Inflammatory macrophage treated with lipopolysaccharide for 4 hours (primary cell): ENCODE results near the gene PIK3AP1.
"Not testable (repeated sequence)": the region's sequence is repeated elsewhere in the genome, so short reads cannot be mapped to it uniquely, and the experiment has no call there.

Experiments used
- DNase-seq: peaks from one replicate; pipeline ENCODE4 v3.0.0-alpha.2; 2020

PIK3AP1 gene

DNA sequence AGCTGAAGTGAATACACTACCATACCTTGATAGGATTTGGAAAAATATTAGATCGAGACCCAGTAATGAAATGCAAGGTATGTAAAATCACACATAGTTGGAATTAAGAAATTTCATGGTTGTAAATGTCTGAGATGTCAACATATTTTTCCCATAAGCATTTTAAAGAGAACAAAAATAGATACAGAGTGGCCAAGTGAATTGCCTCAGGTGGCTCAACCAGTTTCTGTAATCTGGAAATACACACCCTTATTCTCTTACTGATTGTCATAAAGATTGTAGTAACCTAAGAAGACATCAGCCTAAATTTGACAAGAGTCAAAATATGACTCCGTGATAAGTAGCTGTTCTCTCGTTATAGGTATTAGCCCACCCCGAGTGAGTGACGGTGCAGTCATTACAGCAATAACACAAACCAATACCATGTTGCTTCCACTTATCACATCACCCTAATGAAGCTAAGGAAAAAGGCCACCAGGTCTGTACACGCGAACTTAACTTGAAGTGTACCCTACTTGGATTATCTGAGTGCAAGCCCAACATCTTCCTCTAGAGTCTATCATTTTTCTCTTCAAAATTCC lies 23.4 kb downstream of the PIK3AP1 start:
- no peak for DNase-seq

DNA sequence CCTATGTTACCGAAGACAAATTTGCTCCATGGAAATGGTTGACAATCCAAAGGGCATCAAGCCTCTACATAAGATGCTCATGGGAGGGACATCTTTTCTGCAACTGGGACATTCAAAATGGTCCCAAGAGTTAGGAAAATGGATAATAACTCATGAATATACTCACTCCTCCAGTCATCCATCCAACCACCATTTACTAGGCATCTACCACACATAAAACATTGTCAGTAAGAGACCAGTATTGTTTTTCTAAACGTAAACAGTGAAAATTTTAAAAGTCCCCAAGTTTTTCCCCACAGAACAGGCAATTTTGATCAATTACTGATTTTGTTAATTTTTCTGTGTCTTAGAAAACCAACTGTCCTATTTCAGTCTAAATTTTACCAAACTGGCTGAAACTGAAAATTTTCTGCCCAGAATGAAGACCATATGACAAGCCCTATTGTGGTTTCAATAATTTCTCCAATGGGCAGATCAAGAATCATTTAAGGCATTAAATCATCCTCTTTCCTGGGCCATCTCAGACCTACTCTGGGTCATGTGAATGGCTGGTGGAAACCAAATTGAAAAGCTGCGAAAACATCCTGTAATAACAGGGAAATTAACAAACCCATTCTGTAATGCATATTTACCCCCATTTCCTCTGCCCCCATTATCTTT lies 24.2 kb downstream of the PIK3AP1 start:
- no peak for DNase-seq

DNA sequence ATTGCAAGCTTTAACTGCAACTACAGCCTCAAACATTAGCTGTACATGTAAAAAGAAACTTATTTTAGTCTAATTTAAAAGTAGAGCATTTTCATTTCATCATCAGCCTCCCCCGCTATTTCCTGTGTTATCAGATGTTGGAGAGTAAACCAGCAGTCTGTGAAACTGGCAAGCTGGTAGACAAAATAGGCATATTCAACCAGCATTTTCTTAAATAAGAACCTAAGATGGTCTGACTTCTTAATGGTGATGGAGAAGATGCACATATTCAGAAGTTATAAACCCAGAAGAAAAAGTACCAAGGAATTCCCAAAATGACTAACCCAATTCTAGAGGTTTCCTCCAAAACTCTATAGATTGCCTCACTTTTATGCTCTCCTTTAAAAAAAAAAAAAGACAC lies 24.9 kb downstream of the PIK3AP1 start:
- peak; percentile 71 for DNase-seq

DNA sequence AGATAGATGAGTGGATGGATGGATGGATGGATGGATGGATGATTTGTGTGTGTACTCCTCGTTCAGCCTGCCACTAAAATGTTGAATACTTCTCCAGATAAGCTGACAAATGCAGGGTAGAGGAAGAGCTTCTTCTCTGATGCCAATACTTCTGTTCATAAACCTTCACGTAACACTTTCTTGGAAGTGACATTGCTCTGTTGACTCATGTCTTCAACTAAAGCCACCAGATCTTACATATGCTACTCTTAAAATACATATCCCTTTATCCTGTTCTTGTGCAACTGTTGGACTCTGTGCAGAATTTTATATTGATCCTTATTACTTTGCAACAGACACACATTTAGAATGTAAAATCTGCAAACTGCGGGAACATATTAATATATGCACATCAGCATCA lies 26.9 kb downstream of the PIK3AP1 start:
- no peak for DNase-seq

DNA sequence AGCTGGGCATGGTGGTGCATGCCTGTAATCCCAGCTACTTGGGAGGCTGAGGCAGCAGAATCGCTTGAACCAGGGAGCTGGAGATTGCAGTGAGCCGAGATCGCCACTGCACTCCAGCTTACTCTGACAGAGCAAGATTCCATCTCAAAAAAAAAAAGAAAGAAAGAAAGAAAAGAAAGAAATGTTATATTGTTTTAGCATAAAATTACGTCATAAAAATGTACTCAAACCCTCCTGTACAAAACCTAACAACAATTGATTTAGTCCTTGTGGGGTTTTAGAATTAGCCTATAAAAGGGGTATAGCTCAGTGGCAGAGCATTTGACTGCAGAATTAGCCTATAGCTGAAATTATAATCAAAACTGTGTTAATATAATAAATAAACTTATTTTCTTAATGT lies 27.9 kb downstream of the PIK3AP1 start:
- no peak for DNase-seq

DNA sequence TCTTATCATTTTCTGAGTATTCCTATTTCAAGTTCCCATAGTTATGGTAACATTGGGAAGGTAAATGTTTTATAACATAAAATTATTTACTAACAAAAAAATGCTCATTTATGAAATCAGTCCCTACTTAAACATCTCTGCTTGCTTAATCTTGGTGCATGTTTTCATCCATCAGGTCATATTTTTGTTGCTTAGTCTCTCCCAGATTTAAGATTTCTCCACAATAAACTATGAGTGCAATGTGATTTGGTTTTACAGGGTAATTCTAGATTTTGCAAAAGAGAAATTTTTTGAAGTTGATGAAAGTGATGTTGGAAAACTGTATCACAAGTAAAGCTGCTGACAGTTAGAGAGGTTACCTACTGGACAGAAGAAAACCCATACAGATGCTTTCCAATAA lies 28.6 kb downstream of the PIK3AP1 start:
- no peak for DNase-seq

DNA sequence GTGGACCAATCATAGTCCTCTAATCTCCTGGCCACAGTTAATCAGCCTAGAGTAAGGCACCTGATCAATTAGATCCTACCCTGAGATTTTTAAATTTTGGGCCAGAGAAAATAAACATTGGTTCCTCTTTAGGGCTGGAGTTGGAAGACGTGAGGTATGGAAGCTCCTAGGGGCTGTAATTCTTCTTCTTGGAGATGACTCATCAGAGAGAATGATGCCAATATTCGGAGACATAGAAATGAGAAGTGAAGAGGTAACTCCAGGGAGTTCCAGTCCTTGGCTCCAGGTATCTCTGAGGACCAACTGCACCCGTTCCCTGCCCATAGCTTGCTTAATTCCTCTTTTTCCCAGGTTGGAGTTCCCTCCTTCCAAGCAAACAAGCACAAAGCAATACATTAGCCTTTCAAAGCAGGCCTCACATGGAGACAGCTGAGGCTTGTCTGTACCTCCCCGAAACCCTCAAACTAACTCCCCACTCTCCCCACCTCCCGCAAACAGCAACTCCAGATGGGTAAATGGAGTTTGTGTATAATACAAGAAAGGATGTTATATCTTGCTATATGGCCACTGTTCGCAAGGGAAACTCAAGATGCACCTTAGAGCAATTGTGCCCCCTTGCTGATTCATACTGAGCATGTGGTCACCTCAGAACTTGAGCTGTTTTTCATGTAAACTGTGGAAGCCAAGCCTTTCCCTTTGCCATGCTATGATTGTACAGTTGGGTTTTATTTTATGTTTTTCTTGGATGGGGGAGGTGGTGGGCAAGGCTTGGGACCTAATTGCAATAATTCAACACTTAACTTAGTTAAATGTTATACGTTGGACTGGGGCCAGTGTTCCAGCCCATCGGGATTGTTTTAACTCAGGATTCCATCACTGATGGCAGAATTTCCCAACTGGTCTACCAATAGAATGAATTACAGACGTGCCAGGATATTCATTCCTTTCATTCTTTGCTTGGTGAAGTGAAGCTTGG lies 29.3 kb downstream of the PIK3AP1 start:
- peak; percentile 45 for DNase-seq

DNA sequence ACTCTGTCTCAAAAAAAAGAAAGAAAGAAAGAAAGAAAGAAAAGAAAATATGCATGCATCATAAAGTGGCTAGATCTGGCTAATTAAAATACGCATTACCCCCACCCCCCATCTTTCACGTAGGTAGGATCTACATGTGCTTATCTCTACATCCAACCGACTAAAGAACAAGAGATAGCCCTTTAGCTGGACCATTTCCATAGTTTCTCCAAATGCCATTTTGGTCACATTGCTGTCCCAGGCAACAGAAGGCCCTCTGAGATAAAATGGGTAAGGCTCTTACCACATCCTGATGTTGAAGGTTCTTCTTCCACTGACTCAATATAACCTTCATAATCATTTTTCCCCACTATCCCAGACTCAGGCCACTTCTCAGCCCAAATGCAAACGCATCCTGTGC lies 31.5 kb downstream of the PIK3AP1 start:
- no peak for DNase-seq

DNA sequence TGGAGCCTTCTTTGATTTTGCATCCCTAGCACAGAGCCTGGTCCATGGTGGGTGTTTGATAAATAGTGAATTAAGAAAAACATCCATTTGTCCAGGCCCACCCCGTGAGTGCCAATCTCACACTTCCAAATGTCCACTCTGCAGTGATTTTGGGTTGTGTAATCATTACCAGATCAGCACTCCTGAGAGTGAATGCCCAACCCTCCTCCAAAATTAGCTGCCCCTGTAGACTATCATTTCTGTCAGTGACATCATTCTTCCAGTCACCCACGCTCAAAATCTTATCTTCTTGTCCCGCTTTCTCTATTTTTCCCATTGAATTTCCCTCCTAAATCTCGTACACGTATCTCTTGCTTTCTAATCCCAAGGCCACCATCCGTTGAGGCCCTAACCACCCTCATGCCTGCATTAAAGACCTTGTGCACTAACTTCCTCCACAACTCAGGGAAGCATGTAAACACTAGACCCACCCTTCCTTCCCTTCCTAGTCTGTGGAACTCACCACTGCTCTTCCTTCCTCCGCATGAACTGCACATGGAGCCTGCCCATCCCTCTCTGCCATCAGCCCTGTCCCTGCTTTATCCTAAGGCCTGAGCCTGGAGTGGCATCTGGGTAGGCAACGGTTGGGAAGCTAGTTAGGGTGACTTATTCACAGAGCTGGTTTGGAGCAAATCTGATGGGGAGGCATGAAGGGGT lies 32.8 kb downstream of the PIK3AP1 start:
- DNase-seq, result no peak

DNA sequence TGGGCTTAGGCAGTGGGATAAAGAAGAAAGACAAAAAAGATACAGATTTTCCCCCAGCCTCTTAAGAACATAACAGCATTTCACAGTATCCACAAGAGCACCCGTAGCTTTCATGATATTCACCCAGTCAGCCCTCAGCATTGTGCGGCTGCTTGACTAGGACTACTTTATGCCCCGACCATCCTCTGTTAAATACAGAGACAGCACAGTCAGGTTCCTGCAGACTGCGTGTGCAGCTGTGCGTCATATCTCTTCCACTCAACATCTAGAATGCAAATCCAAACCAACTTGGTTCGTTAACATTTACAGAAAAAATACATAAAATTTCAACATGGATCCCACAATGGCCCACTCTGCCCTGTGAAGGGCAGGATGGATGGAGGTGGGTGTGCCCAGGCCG lies 33.8 kb downstream of the PIK3AP1 start:
- DNase-seq, result no peak

DNA sequence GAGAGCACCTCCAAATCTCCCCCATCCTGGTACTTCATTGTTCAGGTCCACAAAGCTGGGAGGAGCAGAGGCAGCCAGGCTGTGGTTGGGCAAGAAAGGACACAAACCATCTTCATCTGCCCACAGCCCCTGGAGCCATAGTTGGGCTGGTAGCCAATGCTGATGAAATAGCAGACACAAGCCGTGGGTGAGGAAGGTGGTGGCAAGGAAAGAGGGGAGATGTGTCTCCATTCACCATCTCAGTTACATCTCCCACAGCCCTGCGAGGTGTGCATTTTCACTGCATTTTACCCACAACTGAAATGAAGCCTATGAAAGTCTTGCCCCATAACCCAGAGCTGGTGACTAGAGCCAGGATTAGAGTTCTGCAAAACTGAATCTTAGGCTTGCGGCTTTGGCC lies 35.0 kb downstream of the PIK3AP1 start:
- peak; percentile 46 for DNase-seq

DNA sequence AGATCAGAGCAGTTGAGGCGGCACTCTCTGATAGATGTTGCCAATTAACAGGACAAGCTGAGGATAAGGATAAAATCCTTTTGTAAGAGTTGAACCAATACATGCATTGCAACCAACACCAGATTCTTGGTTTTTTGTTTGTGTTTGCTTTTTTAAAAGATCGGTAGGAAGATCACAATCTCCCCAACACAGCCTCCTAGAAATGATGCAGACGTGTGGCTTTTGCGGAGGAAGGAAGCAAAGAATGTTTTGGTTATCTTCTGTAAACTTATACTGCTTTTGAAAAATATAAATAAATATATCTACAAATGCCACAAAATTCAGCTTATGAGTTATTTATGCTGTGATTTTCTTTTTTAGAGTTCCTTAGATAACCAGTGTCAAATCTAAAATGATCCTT lies 35.5 kb downstream of the PIK3AP1 start:
- no peak for DNase-seq

DNA sequence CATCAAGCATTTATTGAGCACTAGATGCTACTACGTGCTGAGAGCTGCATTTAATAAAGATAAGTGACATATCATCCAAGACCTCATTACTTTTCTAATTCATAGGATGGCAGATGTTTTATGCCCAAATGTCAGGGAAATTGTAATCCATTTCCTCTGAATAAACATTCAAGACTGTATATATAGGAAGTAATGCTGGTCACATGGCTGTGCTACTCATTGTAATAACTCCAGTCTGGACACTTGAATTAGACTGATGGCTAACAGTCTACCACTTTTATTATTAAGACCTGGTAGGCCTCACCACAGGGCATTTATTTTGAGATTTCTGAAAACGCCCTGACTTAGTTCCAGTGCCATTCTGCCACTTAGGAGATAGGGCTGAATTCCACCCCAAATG lies 36.6 kb downstream of the PIK3AP1 start:
- no peak for DNase-seq

DNA sequence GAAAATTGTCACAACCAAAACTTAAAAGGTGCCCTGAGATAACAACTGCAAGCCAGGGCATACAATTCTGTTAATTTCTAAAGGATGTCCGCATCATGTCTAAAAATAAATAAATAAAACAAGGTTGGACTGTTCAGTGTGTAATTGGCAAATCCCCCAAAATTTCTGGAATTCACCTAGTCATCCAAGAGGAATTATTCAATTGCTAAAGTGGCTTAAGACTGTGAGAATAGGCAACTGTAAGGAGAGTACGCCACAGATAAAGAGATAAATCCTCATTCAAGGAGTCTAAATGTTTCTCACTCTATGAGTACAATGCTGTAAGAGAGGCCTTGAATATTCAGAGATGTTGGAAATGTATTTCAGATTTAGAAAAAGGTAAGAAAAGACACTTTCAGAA lies 37.2 kb downstream of the PIK3AP1 start:
- no peak for DNase-seq

DNA sequence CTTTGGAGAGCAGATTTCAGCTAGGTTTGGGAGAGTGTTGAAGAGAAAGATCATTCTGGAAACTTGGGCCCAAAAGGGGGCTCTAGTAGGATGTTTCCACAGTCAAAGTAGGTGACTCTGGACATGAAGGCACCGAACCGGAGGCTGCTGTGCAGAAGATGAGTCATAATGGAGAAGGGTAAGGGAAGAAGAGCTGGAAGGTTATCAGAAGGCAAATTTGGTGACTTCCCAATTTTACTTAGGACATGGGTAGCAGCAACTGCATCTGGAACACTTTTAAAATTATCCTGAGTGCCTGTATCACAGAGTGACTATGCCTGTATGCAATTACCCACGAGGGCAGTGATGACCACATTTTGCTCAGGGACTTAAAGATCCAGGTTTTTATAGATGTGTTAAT lies 38.8 kb downstream of the PIK3AP1 start:
- peak; percentile 41 for DNase-seq

DNA sequence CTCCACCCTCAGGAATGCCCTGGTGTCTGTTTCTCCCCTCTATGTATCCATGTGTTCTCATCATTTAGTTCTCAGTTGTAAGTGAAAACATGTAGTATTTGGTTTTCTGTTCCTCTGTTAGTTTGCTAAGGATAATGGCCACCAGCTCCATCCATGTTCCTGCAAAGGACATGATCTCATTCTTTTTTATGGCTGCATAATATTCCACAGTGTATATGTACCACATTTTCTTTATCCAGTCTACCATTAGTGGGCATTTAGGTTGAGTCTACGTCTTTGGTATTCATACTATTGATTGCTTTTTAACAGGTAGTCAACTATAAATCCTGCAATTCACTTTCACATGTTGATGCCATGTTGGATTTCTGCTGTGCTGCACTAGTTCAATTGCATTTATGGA lies 39.9 kb downstream of the PIK3AP1 start:
- DNase-seq, result not testable (repeated sequence)

DNA sequence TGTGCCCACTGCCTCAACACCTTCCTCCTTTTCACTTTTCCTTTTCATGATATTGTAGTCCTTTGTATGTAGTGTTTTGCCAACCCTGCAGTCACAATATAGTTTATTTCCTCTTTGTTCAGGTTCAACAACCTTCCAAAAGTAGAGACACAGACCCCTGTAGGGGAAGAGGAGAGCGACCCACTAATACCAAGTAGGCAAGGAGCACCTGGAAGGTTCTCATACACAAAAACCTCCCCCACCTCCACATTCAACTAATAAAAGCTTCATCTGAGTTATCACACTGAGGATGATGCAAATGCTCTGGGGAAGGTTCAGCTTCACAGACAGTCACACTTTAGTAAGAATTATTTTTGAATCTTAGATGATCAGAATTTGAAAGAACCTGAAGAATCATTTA lies 41.6 kb downstream of the PIK3AP1 start:
- DNase-seq, result no peak

DNA sequence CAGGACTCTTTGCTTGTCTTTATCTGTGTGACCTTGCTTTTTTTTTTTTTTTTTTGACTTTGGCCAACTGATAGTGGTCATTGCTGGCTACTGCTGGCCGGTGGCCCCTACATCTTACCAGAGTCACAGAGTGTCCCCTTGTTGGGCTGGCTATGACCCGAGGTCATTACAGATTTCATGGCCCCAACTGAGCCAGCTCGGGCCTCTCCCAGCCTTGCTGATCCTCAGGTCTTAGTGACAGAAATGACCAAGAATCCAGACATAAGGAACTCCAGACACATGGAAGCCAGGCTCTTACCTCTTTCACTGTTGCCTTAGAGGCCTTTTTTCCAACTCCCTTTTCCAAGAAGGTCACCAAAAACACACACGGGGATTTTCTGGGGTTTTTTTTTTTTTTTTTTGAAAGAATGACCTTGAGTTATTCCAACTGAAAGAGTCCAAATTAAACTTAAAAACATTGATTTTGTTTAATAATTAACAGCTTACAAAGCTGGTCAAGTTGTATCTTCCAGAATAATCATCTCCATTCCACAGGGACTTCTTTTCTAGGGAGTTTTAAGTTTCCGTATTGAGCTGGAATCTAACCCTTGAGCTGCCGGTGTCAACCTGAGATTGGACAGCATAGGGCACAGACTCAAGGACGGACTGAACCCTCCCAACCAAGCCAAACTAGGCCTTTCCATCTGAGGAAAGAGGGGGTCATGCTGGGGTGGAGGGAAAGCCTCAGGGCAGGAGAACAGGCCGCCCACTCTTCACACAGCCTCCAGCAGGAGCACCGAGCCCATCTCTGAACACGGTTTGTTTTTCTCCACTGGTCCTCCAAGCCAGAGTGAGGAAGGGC lies 43.8 kb downstream of the PIK3AP1 start:
- DNase-seq, result no peak

DNA sequence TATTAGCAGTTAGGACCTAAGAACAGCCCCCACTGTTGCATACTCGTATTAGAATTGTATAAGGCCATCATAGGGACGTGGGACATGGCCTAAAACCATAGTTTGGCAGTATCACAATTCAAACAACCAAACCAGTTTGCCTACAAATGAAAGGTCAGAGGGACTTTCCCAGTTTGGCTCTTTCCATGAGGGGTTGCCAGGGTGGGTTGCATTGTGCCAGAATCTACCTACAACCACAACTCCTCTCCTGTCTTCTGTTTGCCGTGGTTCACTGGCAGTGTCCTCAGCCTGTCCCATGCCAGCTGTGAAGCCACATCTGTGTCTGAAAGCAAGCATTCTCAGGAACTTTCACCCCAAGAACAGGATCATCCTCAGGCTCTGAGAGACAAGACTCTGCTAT lies 44.5 kb downstream of the PIK3AP1 start:
- no peak for DNase-seq

DNA sequence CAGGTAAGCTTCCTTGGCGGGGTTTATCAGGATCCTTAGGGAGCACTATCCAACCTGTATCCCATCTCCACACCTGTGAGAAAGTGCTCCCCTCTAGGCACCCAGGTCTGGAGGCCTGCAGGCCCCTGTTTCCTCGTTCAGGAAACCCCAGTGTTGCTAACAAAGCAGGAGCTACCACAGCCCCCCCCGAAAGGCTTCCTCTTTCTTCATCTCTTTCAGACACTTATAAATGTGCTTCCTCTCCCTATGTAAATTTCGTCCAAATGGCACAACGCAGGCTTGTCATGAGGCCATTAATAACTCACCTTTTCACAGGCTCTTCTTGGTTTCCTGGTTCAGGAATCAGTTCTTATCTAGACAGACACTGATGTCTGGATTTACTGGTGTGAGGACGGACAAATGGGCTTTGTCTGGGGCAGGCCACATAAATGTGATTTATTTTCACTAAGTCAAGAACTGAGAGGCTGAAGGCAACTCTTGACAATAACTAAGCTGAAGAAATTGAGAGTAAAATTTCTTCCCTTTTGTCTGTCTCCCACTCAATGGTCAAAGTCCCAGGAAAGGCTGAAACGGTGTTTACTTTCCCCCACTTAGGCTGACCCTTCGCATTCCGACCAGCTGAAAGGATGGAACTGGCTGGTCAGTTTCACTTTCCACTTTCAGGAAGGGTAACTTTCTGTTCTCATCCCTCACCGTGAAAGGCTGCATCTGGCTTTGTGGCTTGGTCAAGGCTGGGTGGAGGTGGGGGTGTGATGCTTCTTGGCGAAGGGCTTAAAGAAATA lies 46.8 kb downstream of the PIK3AP1 start:
- DNase-seq, result peak; percentile 97

DNA sequence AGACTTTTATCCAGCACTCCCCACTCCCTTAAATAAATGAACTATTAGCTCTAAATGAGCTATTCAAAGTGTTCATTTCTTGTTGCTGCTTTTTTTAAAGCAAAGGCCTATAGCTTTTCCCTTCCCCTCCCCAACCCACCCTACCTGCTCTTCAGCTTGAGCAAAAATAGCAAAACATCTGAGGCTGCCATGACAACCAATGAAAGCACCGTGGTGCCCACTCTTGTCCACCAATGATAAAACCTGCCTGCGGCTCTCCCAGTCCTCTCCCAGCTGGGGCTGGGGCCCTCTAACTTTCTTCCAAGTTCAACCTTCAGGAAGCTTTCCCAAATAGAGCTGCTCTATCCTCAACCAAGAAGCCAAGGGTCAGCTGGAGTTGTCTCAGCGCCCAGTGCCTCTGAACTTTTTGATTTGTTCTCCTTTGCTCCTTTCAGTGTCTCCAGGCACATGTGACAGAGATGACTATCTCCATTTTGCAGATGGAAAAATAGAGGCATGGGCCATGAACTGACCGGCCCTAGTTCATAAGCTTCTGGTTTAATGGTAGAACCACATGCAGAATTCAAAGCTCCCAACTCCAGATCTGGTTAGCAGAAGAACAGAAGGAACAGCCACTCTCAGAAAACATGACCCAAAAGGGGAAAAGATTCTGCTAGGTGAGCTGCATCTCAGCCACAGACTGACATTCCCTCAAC lies 47.7 kb downstream of the PIK3AP1 start:
- DNase-seq, result no peak
